ENCODE data around the gene HMX1. TPM values are rescaled to one million over a fixed set of nuclear protein-coding genes. Genes with fewer than 3 reads are reported as not detected.

The HMX1 gene
- total and polyA plus RNA-seq, 10 of the 15 experiments (the other 5 are each of a cell fraction or from before 2014, with no cell fraction given): not detected

DNA sequence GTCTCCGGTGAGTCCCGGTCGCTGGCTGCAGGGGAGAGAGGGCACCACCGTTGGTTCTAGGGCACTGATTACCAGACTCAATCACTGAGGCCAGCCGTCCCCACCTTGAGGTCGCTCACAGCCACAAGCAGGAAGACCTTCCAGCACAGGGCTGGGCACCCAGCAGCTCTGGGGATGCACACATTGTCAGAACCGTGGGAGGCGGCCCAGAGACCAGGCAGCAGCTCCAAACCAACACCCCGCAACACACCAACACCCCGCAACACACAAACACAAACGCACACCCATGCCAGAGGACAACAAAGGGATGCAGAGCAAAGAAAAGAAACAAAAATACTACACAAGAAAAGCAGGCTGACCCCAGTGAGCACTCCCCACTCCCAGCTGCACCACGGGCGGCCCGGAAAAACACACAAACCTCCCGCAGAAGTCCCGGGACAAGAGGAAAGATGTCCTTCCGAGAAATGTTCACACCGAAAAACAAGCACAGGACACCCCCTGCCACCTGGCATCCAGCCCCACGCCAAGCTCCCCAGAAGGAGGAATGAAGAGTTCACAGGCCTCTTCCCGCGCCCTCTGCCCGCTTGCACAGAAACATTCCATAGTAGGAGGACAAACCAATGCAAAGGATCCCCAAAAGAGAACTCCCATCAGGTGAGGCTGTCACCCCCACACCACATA, 3.2 kb downstream of the HMX1 start (continued):
- TF ChIP-seq, protein P1, sequence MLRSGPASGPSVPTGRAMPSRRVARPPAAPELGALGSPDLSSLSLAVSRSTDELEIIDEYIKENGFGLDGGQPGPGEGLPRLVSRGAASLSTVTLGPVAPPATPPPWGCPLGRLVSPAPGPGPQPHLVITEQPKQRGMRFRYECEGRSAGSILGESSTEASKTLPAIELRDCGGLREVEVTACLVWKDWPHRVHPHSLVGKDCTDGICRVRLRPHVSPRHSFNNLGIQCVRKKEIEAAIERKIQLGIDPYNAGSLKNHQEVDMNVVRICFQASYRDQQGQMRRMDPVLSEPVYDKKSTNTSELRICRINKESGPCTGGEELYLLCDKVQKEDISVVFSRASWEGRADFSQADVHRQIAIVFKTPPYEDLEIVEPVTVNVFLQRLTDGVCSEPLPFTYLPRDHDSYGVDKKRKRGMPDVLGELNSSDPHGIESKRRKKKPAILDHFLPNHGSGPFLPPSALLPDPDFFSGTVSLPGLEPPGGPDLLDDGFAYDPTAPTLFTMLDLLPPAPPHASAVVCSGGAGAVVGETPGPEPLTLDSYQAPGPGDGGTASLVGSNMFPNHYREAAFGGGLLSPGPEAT (IDR thresholded peaks at IDR 0.05; ENCODE audit: low read depth): no peak
- TF ChIP-seq POLR2AphosphoS5 (IDR thresholded peaks at IDR 0.05; ENCODE audit: low read length) (no peak), NFXL1 (IDR thresholded peaks at IDR 0.05; ENCODE audit: borderline replicate concordance) (no peak)

DNA sequence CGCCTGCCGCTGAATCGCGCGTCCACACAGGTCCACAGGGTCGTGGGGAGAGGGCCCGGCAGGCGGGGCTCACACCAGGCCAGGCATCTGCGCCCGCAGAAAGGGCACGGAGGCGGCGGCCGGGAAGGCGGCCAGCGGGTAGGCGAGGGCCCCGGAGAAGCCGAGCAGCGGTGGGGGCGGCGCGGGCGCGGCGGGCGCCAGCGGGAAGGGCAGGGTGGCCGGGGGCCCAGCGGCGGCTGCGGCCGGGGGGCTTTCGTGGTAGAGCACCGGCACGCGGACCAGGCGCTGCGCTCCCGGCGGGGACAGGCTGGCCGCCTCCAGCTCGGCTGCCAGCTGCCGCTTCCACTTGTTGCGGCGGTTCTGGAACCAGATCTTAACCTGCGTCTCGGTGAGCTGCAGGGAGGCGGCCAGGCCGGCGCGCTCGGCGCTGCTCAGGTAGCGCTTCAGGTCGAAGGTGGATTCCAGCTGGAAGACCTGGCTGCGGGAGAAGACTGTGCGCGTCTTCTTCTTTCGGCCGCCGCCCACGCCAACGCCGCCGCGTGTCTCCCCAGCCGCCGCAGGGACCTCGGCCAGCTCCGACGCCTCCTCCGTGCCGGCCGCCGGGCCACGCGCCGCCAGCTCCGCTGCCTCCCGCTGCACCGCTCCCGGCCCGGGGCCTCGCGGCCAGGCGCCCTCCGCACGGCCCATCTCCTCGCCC, 3.9 kb downstream of the HMX1 start:
- ChIA-PET RAD21 (ENCODE audit: unreplicated experiment) (no interaction called here), SMC1A (ENCODE audit: uncharacterized antibody, unreplicated experiment) (no interaction called here), CTCF (no interaction called here), POLR2A (no interaction called here)
- 46% methylated on average over 56 of the region's 90 CpGs for WGBS (ENCODE audit: insufficient coverage, insufficient replicate concordance, low lambda C conversion rate, missing lambda C conversion rate)
- H3K4me2 ChIP-seq (ENCODE audit: control insufficient read depth, insufficient read depth): no peak overlapping the region
- no peaks in the 10 kb centered on the region for H4K20me1 ChIP-seq (ENCODE audit: control insufficient read depth, insufficient read depth)
- TF ChIP-seq ETV6 (conservative IDR thresholded peaks at IDR 0.05 in 1 of 2, IDR thresholded peaks at IDR 0.05 in 1 of 2; ENCODE audit: borderline replicate concordance in 1 of 2, low read depth in 1 of 2) (no peak), RAD51 (IDR thresholded peaks at IDR 0.05) (no peak), DPF2 (IDR thresholded peaks at IDR 0.05) (no peak), SUZ12 (IDR thresholded peaks at IDR 0.05; ENCODE audit: unreplicated experiment) (no peak), SIX5 (IDR thresholded peaks at IDR 0.05; ENCODE audit: low read depth, low read length, severe bottlenecking) (no peak), IKZF1 (conservative IDR thresholded peaks at IDR 0.05) (no peak), POLR2AphosphoS5 (IDR thresholded peaks at IDR 0.05; ENCODE audit: low read length) (no peak), HDGF (IDR thresholded peaks at IDR 0.05) (no peak)
- TF ChIP-seq, protein P2, sequence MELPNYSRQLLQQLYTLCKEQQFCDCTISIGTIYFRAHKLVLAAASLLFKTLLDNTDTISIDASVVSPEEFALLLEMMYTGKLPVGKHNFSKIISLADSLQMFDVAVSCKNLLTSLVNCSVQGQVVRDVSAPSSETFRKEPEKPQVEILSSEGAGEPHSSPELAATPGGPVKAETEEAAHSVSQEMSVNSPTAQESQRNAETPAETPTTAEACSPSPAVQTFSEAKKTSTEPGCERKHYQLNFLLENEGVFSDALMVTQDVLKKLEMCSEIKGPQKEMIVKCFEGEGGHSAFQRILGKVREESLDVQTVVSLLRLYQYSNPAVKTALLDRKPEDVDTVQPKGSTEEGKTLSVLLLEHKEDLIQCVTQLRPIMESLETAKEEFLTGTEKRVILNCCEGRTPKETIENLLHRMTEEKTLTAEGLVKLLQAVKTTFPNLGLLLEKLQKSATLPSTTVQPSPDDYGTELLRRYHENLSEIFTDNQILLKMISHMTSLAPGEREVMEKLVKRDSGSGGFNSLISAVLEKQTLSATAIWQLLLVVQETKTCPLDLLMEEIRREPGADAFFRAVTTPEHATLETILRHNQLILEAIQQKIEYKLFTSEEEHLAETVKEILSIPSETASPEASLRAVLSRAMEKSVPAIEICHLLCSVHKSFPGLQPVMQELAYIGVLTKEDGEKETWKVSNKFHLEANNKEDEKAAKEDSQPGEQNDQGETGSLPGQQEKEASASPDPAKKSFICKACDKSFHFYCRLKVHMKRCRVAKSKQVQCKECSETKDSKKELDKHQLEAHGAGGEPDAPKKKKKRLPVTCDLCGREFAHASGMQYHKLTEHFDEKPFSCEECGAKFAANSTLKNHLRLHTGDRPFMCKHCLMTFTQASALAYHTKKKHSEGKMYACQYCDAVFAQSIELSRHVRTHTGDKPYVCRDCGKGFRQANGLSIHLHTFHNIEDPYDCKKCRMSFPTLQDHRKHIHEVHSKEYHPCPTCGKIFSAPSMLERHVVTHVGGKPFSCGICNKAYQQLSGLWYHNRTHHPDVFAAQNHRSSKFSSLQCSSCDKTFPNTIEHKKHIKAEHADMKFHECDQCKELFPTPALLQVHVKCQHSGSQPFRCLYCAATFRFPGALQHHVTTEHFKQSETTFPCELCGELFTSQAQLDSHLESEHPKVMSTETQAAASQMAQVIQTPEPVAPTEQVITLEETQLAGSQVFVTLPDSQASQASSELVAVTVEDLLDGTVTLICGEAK (IDR thresholded peaks at IDR 0.05; ENCODE audit: borderline replicate concordance): no peak
- H3K36me3 ChIP-seq (ENCODE audit: control insufficient read depth in 2 of 2, insufficient read depth in 2 of 2, low read length in 1 of 2): no peaks in the 10 kb centered on the region
- no peak overlapping the region for H3K9ac ChIP-seq (ENCODE audit: control insufficient read depth, insufficient read depth, low read length)
- H3K9me3 ChIP-seq (replicated peaks; ENCODE audit: control insufficient read depth, insufficient read depth, low read length): peaks cover 2% of the 10 kb centered on the region; the same call in 1 of the 3 replicates
- no peak for ATAC-seq
- peaks cover 0 to 1% of the 10 kb centered on the region in 2 experiments; a peak in 1 of 4 replicates for H3K27me3 ChIP-seq (replicated peaks in 1 of 2; ENCODE audit: control insufficient read depth in 2 of 2, insufficient read depth in 2 of 2, low read length in 1 of 2)
- H3K79me2 ChIP-seq (ENCODE audit: control insufficient read depth, insufficient read depth, low read length): no peaks in the 10 kb centered on the region
- H3K4me3 ChIP-seq: no peak overlapping the region
- in situ Hi-C loops (cut with MboI) (no loop called here), intact Hi-C loops (cut with micrococcal nuclease; ENCODE audit: unreplicated experiment) (no loop called here)
- no peak overlapping the region for H3K27ac ChIP-seq (ENCODE audit: control insufficient read depth, insufficient read depth)
- no peak overlapping the region for H2AFZ ChIP-seq (ENCODE audit: control insufficient read depth, low read depth, low read length)
- H3K4me1 ChIP-seq (ENCODE audit: control insufficient read depth, insufficient read depth, low read length): no peaks in the 10 kb centered on the region
- no TSS peak for BruUV-seq (replicated peaks)
- DNase-seq (ENCODE audit: low read depth, low spot score): no peak
- FAIRE-seq: no peak
